Activated CD8-positive, alpha-beta T cell treated with anti-CD3 and anti-CD28 coated beads, Interleukin-2, amount 10 ng/mL, durations not matched to agents 7 days and 5 days (primary cell): ENCODE data around the gene WAPL. TPM values are rescaled to one million over a fixed set of nuclear protein-coding genes. Genes with fewer than 3 reads are reported as not detected.
"Not testable (repeated sequence)": the region's sequence is repeated elsewhere in the genome, so short reads cannot be mapped to it uniquely, and the experiment has no call there.

Experiments used
- ATAC-seq: fragments of 150-1000 bp; cut with Tn5 transposase; one replicate; pipeline ENCODE4 v1.10.0; 2021; ENCODE audit warnings: moderate library complexity
- CTCF ChIA-PET: fragments of 350-600 bp; sonication (Branson Sonifier 250); formaldehyde crosslinking; loops from one replicate; lab custom pipeline; 2021; ENCODE audit warnings: antibody characterized with exemption; lab: Charles Lee
- POLR2A ChIA-PET: fragments of 350-600 bp; sonication (Branson Sonifier 250); formaldehyde crosslinking; loops from one replicate; lab custom pipeline; 2021; ENCODE audit warnings: antibody characterized with exemption; lab: Charles Lee
- DNase-seq: peaks from one replicate; pipeline ENCODE4 v3.0.0-alpha.2; 2020
- H3K27ac Mint-ChIP-seq: one replicate; pipeline ENCODE4 v1.8.0; 2021; ENCODE audit warnings: mild to moderate bottlenecking, mixed read lengths
- H3K27me3 Mint-ChIP-seq: one replicate; pipeline ENCODE4 v1.8.0; 2021; ENCODE audit warnings: low read depth, mixed read lengths
- H3K36me3 Mint-ChIP-seq: one replicate; pipeline ENCODE4 v1.8.0; 2021; ENCODE audit warnings: low read depth, mixed read lengths
- H3K4me1 Mint-ChIP-seq: one replicate; pipeline ENCODE4 v1.8.0; 2021; ENCODE audit warnings: low read depth, mixed read lengths
- H3K4me3 Mint-ChIP-seq: one replicate; pipeline ENCODE4 v1.8.0; 2021; ENCODE audit warnings: mild to moderate bottlenecking, mixed read lengths
- H3K9me3 Mint-ChIP-seq: one replicate; pipeline ENCODE4 v1.8.0; 2022; ENCODE audit warnings: mixed read lengths; ENCODE audit not compliant: insufficient read depth
- total RNA-seq, 2 experiments: library from RNA; stranded (reverse); gene quantifications; one replicate each; pipeline ENCODE4 v1.2.3, GENCODE V29; 2021

WAPL gene
- total RNA-seq, 2 experiments from 2014 or later, result 49.6 to 50.7 TPM

DNA sequence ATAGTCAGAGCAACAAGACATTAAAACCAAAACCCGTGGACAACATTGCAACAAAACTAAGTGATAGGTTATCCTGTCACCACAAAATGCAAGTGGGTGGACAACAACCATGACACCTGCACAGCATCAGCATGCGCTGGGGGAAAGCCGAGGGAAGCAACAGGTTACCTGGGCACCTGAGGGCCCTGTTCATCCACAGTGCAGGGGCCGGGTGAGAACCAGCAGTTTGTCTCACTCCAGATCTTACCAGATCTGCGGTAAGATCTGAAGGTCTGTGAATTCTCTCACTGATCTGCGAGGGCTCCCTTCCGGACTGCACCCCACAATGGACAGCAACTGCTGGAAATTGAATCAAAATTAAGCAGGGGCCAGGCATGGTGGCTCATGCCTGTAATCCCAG lies 124.5 kb downstream of the WAPL start:
- H3K9me3 Mint-ChIP-seq, result no peaks in the 10 kb centered on the region
- no peak overlapping the region for H3K4me3 Mint-ChIP-seq
- ChIA-PET CTCF (interaction anchor here (3.9 kb wide), 1 partner anchor 188 kb away, joined by 14 read pairs; no protein-coding TSS in a partner anchor), POLR2A (no interaction called here)
- no peak overlapping the region for H3K27ac Mint-ChIP-seq
- H3K4me1 Mint-ChIP-seq, result peaks cover 16% of the 10 kb centered on the region
- H3K36me3 Mint-ChIP-seq, result no peaks in the 10 kb centered on the region
- H3K27me3 Mint-ChIP-seq, result peaks cover 2% of the 10 kb centered on the region
- ATAC-seq (no peak), DNase-seq (no peak)

DNA sequence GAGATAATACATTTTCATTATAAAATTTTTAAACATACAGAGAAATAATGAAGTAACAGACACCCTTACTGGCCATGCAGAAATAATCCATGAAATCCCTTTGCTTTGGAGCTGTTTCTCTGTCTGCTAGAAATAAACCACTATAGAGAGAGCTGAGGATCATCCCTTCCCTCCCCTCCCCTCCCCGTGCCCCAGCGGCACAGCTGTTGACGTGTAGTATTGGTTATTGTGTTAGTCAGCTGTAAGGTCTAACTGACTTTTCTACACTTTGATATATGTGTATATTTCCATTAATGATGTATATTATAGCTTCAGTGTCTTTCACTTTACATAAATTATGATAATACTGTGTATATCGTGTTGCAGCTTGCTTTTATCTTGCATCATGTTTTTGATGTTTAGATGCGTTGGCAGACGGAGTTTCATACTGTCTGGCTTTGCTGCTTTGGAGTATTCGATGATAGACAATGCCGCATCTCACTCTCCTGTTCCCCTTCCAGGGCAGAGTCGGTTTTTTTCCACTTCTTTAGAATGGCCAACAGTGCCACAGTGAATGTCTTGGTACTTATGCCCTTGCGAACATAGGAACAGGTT lies 127.6 kb downstream of the WAPL start:
- ChIA-PET POLR2A (no interaction called here), CTCF (interaction anchor here (3.9 kb wide), 1 partner anchor 191 kb away, joined by 14 read pairs; no protein-coding TSS in a partner anchor)
- H3K36me3 Mint-ChIP-seq, result no peaks in the 10 kb centered on the region
- no peak overlapping the region for H3K27ac Mint-ChIP-seq
- DNase-seq, result no peak
- no peaks in the 10 kb centered on the region for H3K9me3 Mint-ChIP-seq
- H3K4me1 Mint-ChIP-seq, result peaks cover 3% of the 10 kb centered on the region
- H3K4me3 Mint-ChIP-seq, result no peak overlapping the region
- ATAC-seq, result no peak
- peaks cover 7% of the 10 kb centered on the region for H3K27me3 Mint-ChIP-seq

DNA sequence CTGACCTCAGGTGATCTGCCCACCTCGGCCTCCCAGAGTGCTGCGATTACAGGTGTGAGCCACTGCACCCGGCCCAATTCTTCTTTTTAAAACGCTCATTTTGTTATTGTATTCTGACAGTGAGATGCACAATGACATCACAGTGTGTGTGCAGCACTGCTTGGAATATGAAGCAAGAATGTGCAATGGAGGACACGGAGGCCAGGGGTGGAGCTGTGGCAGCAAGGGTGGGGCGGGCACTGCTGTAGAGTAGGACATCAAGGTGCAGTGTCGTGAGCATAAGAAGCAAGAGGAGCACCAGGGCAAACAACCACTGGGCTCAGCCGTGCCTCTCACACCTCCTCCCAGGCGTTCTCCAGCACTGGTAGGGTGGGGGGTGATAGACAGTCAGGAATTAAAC lies 128.2 kb downstream of the WAPL start:
- no peaks in the 10 kb centered on the region for H3K9me3 Mint-ChIP-seq
- no peaks in the 10 kb centered on the region for H3K36me3 Mint-ChIP-seq
- H3K4me3 Mint-ChIP-seq, result no peak overlapping the region
- no peak for DNase-seq
- ATAC-seq, result no peak
- ChIA-PET CTCF (interaction anchor here (3.9 kb wide), 1 partner anchor 192 kb away, joined by 14 read pairs; no protein-coding TSS in a partner anchor), POLR2A (no interaction called here)
- peaks cover 8% of the 10 kb centered on the region for H3K27me3 Mint-ChIP-seq
- H3K4me1 Mint-ChIP-seq, result peaks cover 3% of the 10 kb centered on the region
- H3K27ac Mint-ChIP-seq, result no peak overlapping the region

DNA sequence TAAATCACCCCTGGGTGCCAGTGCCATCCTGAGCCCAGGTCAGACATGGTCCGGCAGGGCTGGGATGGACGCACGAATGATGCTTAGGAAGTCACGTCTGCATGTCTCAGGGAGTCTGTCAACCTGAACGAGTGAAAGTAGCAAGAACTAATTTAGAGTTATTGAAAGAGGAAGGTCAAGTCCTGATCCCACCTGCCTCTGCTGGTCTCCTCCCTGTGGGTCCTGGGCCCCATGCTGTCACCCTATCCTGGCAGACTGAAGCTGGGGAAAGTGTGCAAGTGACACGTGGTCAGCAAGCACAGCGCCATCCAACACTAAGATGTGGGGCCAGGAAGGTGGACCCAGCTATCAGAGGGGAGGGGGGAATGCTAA lies 128.9 kb downstream of the WAPL start:
- DNase-seq (no peak), ATAC-seq (no peak)
- H3K27me3 Mint-ChIP-seq, result peaks cover 12% of the 10 kb centered on the region
- no peak overlapping the region for H3K4me3 Mint-ChIP-seq
- H3K36me3 Mint-ChIP-seq, result no peaks in the 10 kb centered on the region
- ChIA-PET POLR2A (interaction anchor here (0.6 to 0.7 kb wide), 2 partner anchors 128 to 164 kb away, joined by 3 to 4 read pairs; no protein-coding TSS in a partner anchor), CTCF (no interaction called here)
- no peaks in the 10 kb centered on the region for H3K9me3 Mint-ChIP-seq
- no peak overlapping the region for H3K27ac Mint-ChIP-seq
- H3K4me1 Mint-ChIP-seq, result peaks cover 3% of the 10 kb centered on the region

DNA sequence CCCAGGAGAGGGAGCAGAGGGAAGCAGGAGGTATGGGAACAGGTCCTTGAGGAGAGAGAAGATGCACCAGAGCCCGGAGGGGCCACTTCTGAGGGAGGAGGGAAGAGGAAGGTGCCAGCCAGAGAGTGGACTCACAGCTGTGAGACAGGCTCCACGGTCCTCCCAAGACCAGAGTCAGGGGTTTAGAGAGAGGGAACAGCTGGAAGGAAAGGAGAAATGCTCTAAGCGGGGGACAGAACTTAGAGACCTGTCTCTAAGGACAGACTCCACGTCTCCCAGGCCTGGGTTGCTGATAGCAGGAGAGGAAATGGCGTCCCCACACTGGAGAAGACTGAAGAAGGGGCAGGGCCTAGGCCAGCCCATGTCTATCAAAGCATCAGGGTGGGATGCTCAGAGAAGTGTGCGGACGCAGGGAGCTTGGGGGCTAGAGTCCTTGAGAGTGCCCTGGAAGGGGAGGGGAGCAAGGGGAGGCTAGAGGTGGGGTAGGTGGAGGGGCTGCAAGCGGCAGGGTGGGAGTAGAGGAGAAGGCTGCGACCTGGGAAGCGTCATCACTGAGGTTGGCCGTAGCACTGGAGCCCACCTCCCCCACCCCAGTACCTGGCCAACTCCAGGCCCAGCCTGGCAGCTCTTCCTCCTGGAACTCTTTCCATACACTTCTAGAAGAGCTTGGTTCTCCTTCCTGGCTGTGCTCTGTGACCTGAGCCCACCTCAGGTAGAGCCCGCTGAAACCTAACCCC lies 129.4 kb downstream of the WAPL start:
- Mint-ChIP-seq H3K9me3 (no peaks in the 10 kb centered on the region), H3K36me3 (no peaks in the 10 kb centered on the region), H3K27me3 (peaks cover 18% of the 10 kb centered on the region), H3K4me3 (no peak overlapping the region), H3K27ac (no peak overlapping the region), H3K4me1 (peaks cover 3% of the 10 kb centered on the region)
- no peak for DNase-seq
- CTCF ChIA-PET, result no interaction called here
- ATAC-seq, result no peak
- POLR2A ChIA-PET, result interaction anchor here (0.6 to 1.6 kb wide), 3 partner anchors 8 to 165 kb away, joined by 3 to 6 read pairs (median 4); no protein-coding TSS in a partner anchor

DNA sequence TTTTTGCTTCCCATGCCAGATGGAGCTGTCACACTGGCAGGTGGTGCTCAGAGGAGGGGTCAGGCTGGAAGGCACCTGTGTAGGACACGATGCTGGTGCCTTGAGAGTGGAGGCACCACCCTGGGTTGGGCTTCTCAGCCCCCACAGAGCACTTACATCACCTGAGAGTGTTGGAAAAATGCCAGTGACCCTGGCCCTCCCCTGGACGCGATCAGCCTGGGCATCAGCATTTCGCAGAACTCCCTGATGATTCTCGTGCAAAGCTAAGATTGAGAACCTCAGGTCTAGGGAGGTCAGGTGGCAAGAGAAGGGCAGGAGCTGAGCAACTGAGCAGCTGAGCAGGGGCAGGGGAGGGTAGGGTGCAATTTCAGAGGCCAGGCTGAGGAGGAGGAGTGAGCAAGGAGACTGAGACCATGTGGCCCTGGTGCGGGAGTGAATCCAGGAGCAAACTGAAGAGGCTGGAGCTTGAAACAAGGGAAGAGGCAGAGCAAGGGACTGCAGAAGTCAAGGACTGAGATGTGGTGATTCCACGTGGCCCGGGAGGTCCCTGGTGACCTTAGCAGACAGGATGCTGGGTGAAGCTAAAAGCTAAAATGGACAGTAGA lies 130.3 kb downstream of the WAPL start:
- Mint-ChIP-seq H3K9me3 (no peaks in the 10 kb centered on the region), H3K36me3 (no peaks in the 10 kb centered on the region), H3K27me3 (peaks cover 22% of the 10 kb centered on the region), H3K4me1 (peaks cover 3% of the 10 kb centered on the region), H3K4me3 (no peak overlapping the region), H3K27ac (no peak overlapping the region)
- CTCF ChIA-PET, result interaction anchor here (0.7 to 2.8 kb wide), 2 partner anchors 118 to 193 kb away, joined by 3 to 16 read pairs; no protein-coding TSS in a partner anchor
- POLR2A ChIA-PET, result interaction anchor here (0.6 to 1.6 kb wide), 2 partner anchors 9 to 22 kb away, joined by 3 to 6 read pairs; no protein-coding TSS in a partner anchor
- DNase-seq, result no peak
- no peak for ATAC-seq

DNA sequence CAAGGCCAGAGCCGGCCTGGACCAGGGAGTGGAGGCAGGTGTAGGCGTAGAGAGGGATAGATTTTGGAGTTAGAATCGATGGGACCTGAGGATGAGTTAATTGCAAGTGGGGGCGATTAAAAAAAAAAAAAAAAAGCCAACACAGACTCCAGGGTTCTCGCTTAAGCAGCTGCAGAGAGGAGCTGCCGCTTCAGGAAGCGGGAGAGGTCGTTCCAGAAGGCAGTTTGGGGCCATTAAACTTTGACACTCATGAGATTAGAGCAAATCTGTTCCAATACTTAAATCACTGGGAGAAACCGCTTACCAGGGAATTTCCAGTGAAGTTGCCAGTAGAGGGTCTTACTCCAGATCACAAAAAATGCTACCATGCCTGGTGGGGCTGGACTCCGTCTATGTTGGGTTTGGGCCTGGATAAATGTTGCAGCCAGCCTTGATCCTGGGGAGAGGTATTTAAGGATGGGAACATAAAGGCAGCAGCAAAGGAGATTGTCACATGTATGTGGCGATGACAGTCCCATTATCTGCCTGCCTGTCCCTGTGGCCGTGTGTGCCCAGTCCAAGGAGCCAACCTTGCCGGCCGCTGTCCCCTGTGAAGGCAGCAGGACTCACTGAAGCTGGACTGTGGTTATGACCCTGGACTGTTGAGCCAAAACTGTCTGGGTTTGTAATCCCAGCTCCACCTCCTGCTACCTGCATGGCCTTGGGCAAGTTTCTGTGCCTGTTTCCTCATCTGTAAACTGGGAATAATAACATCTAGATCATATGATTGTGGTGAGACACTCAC lies 131.1 kb downstream of the WAPL start:
- Mint-ChIP-seq H3K27ac (no peak overlapping the region), H3K9me3 (no peaks in the 10 kb centered on the region), H3K27me3 (peaks cover 27% of the 10 kb centered on the region), H3K4me1 (peaks cover 3% of the 10 kb centered on the region), H3K36me3 (no peaks in the 10 kb centered on the region), H3K4me3 (no peak overlapping the region)
- ATAC-seq (no peak), DNase-seq (no peak)
- ChIA-PET POLR2A (interaction anchor here (0.6 to 1.6 kb wide), 4 partner anchors 10 to 23 kb away, joined by 3 to 8 read pairs (median 6); no protein-coding TSS in a partner anchor), CTCF (interaction anchor here (0.7 to 2.8 kb wide), 4 partner anchors 10 to 194 kb away, joined by 3 to 16 read pairs (median 6); partner anchors contain the start of gene WAPL)

DNA sequence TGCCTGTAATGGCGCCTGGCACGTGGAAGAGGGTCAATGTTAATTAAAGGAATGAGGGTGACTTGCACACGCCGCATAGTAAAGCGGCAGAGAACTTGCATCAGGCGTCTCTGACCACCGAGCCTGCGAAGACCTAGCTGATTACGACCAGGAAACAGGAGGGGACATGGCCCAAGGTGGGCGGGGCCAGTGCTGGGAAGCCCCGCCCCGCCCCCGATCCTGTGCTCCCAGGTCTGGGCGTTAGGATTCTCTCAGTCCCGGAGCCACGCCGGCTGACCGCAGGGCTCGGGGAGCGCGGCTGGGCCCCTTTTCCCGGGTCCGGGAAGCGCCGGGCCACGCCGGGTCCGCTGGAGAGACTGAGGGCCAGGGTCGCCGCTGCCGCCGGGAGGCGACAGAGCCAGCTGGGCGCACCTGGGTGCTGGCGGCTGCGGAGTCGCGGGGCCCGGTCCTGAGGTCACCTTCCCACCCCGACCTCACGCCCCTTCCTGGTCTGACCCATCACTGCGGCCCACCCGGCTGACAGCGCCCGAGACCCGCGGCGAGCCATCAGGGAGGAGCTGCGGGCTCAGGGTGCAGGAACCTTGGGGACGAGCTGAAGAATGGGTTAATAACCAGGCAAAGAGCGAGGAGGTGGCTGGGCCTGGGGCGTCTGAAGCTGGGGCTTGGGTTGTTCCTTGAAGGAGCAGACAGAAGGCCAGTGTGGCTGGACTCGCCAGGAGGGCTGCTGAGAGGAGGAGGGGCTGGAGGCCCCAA lies 132.0 kb downstream of the WAPL start:
- H3K9me3 Mint-ChIP-seq, result no peaks in the 10 kb centered on the region
- H3K36me3 Mint-ChIP-seq, result no peaks in the 10 kb centered on the region
- H3K27me3 Mint-ChIP-seq, result peaks cover 31% of the 10 kb centered on the region
- POLR2A ChIA-PET, result interaction anchor here (0.6 to 1.3 kb wide), 2 partner anchors 10 to 13 kb away, joined by 5 to 8 read pairs; no protein-coding TSS in a partner anchor
- H3K4me1 Mint-ChIP-seq, result peaks cover 3% of the 10 kb centered on the region
- peak; percentile 66 for ATAC-seq
- no peak for DNase-seq
- CTCF ChIA-PET, result interaction anchor here (1.7 to 2.8 kb wide), 3 partner anchors 11 to 195 kb away, joined by 3 to 16 read pairs (median 10); partner anchors contain the start of gene WAPL
- peak overlapping the region; percentile 72 for H3K4me3 Mint-ChIP-seq
- H3K27ac Mint-ChIP-seq, result no peak overlapping the region

DNA sequence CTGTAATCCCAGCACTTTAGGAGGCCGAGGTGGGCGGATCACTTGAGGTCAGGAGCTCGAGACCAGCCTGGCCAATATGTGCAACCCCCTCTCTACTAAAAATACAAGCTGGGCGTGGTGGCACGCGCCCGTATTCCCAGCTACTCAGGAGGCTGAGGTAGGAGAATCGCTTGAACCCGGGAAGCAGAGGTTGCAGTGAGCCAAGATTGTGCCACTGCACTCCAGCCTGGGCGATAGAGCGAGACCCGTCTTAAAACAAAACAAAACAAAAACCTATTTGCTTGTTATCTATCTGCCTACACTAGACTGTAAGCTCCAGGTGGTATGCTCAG lies 132.5 kb downstream of the WAPL start:
- ATAC-seq, H3K4me1 Mint-ChIP-seq, DNase-seq, H3K36me3 Mint-ChIP-seq, H3K27ac Mint-ChIP-seq, H3K9me3 Mint-ChIP-seq: not testable (repeated sequence)
- ChIA-PET CTCF (interaction anchor here (1.7 to 2.8 kb wide), 3 partner anchors 12 to 196 kb away, joined by 3 to 16 read pairs (median 10); partner anchors contain the start of gene WAPL), POLR2A (interaction anchor here (1.3 kb wide), 1 partner anchor 11 kb away, joined by 8 read pairs; no protein-coding TSS in a partner anchor)
- Mint-ChIP-seq H3K4me3 (peak overlapping the region; percentile 72), H3K27me3 (peaks cover 31% of the 10 kb centered on the region)

DNA sequence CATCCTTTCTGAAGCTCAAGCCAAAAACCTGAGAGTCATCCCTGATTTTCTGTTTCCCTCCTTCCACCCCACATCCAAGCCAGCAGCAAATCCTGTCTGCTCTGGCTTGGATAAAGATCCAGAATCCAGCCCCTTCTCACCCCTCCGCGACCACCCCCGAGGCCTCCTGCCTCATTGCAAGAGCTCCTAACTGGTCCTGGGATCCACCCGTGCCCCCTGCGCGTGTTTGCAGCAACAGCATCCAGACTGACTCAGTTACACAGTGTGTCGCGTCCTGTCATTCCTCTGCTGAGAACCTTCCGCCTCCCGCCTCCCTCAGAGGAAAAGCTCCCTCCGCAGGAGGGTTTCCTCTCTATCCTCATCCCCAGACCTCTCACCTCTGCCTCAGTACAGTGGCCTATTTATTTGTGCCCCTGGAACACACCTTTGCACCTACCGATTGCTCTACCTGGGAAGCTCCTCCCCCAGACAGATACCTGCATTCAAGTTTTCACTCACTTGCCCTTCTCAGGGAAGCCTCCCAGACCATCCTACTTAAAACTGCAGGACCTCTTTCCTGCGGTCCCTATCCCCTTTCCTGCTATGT lies 133.4 kb downstream of the WAPL start:
- H3K27ac Mint-ChIP-seq, result no peak overlapping the region
- peaks cover 3% of the 10 kb centered on the region for H3K4me1 Mint-ChIP-seq
- no peaks in the 10 kb centered on the region for H3K36me3 Mint-ChIP-seq
- H3K27me3 Mint-ChIP-seq, result peaks cover 35% of the 10 kb centered on the region
- ChIA-PET CTCF (interaction anchor here (1.7 to 2.8 kb wide), 2 partner anchors 12 to 197 kb away, joined by 8 to 16 read pairs; no protein-coding TSS in a partner anchor), POLR2A (no interaction called here)
- H3K9me3 Mint-ChIP-seq, result no peaks in the 10 kb centered on the region
- no peak for ATAC-seq
- no peak for DNase-seq
- H3K4me3 Mint-ChIP-seq, result no peak overlapping the region
